CD4-positive, alpha-beta T cell (primary cell): ENCODE measurements around the gene ANKRD44. TPM values are rescaled to one million over a fixed set of nuclear protein-coding genes. Genes with fewer than 3 reads are reported as not detected.

Source experiments
- ATAC-seq: fragments of 200-7000 bp; cut with Tn5 transposase; one replicate; pipeline ENCODE4 v1.10.0; 2022; ENCODE audit warnings: mild to moderate bottlenecking; ENCODE audit not compliant: poor library complexity
- CTCF ChIA-PET: fragments of 350-600 bp; sonication (Branson Sonifier 250); formaldehyde crosslinking; loops from one replicate; lab custom pipeline; 2021; ENCODE audit warnings: antibody characterized with exemption, inconsistent platforms; lab: Charles Lee
- POLR2A ChIA-PET: fragments of 350-600 bp; sonication (Branson Sonifier 250); formaldehyde crosslinking; loops from one replicate; lab custom pipeline; 2021; ENCODE audit warnings: antibody characterized with exemption, inconsistent platforms; lab: Charles Lee
- DNase-seq, 14 experiments: peaks; one replicate each; pipeline ENCODE4 v3.0.0-alpha.2; 2013 to 2020; ENCODE audit warnings: mixed read lengths in 2 of 14
- H3K27ac ChIP-seq, 2 donors: one replicate each; pipeline versions ENCODE4 v1.5.1 to v1.7.0; 2013; ENCODE audit warnings: low read length in 2 of 2, low read depth in 1 of 2, mild to moderate bottlenecking in 1 of 2
- H3K27me3 ChIP-seq, 2 experiments: 1 replicate in 1 of 2; 2 replicates in 1 of 2; pipeline versions ENCODE4 v1.6.1 to v1.7.0; 2013; ENCODE audit warnings: low read length in 2 of 2, control low read depth in 1 of 2, mild to moderate bottlenecking in 1 of 2, moderate library complexity in 1 of 2; ENCODE audit not compliant: insufficient read depth in 2 of 2, control insufficient read depth in 1 of 2
- H3K36me3 ChIP-seq: one replicate; pipeline ENCODE4 v1.6.1; 2013; ENCODE audit warnings: low read length, control low read depth; ENCODE audit not compliant: insufficient read depth
- H3K4me1 ChIP-seq: one replicate; pipeline ENCODE4 v1.6.1; 2013; ENCODE audit warnings: low read length, control low read depth; ENCODE audit not compliant: insufficient read depth
- H3K4me3 ChIP-seq: one replicate; pipeline ENCODE4 v1.5.1; 2013; ENCODE audit warnings: mild to moderate bottlenecking, low read length, moderate library complexity
- H3K9me3 ChIP-seq, 2 experiments: 1 replicate in 1 of 2; 2 replicates in 1 of 2; pipeline versions ENCODE4 v1.6.1 to v1.7.0; 2013; ENCODE audit warnings: low read length in 2 of 2, mild to moderate bottlenecking in 2 of 2, control low read depth in 1 of 2, moderate library complexity in 1 of 2; ENCODE audit not compliant: control insufficient read depth in 1 of 2, insufficient read depth in 1 of 2
- H3K27ac Mint-ChIP-seq: one replicate; pipeline ENCODE4 v1.8.0; 2020; ENCODE audit warnings: mixed read lengths
- H3K27me3 Mint-ChIP-seq: one replicate; pipeline ENCODE4 v1.8.0; 2021; ENCODE audit warnings: mixed read lengths
- H3K36me3 Mint-ChIP-seq: one replicate; pipeline ENCODE4 v1.8.0; 2021; ENCODE audit warnings: low read depth, mixed read lengths
- H3K4me1 Mint-ChIP-seq: one replicate; pipeline ENCODE4 v1.8.0; 2021; ENCODE audit warnings: low read depth, mixed read lengths
- H3K4me3 Mint-ChIP-seq: one replicate; pipeline ENCODE4 v1.8.0; 2020; ENCODE audit warnings: mild to moderate bottlenecking, mixed read lengths
- H3K9me3 Mint-ChIP-seq: one replicate; pipeline ENCODE4 v1.8.0; 2020; ENCODE audit warnings: mixed read lengths
- CTCF ChIP-seq: fragments of 200-600 bp; IDR thresholded peaks from one replicate; pipeline ENCODE4 v1.8.0; 2022; ENCODE audit warnings: antibody characterized with exemption, mild to moderate bottlenecking
- intact Hi-C, 2 experiments: fragments of 100-400 bp; cut with DNase I in 1 of 2; cut with micrococcal nuclease in 1 of 2; formaldehyde crosslinking; loops; one replicate each; pipeline versions ENCODE4 v1.15.1 to v1.9.0; 2023 to 2025; cut with DNase I, micrococcal nuclease
- total RNA-seq, 174 experiments: library from RNA in 2 of 174; stranded (reverse) in 2 of 174; gene quantifications; one replicate each; pipeline ENCODE4 v1.2.3 and lab custom pipeline; 2021 to 2026

ANKRD44 gene
- total RNA-seq, 2 experiments from 2014 or later: 170 to 186 TPM

- H3K36me3 Mint-ChIP-seq: peaks cover 48% of the 10 kb centered on the region
- Histone ChIP-seq H3K4me3 (no peak overlapping the region), H3K27ac (peak overlapping the region; percentile 30 to 48), H3K4me1 (peaks cover 86% of the 10 kb centered on the region), H3K27me3 (no peaks in the 10 kb centered on the region), H3K36me3 (peaks cover 4% of the 10 kb centered on the region), H3K9me3 (no peaks in the 10 kb centered on the region)
- no peak for TF ChIP-seq CTCF
- H3K4me1 Mint-ChIP-seq: peaks cover 91% of the 10 kb centered on the region
- H3K27ac Mint-ChIP-seq: peak overlapping the region; percentile 80
- H3K9me3 Mint-ChIP-seq: no peaks in the 10 kb centered on the region
- DNase-seq (no peak), ATAC-seq (no peak)
- H3K4me3 Mint-ChIP-seq: peak overlapping the region; percentile 57
- H3K27me3 Mint-ChIP-seq: no peaks in the 10 kb centered on the region
- intact Hi-C loops: loop anchor here in 1 of 2 experiments (2.0 kb wide), 1 partner anchor 15 kb away; no protein-coding TSS in a partner anchor
- ChIA-PET POLR2A (interaction anchor here (0.8 to 2.4 kb wide), 7 partner anchors 13 to 83 kb away, joined by 3 to 10 read pairs (median 7); no protein-coding TSS in a partner anchor), CTCF (interaction anchor here (2.0 kb wide), 1 partner anchor 90 kb away, joined by 8 read pairs; no protein-coding TSS in a partner anchor)
Measured at GRCh38 chr2:197281421-197281820, 29.2 kb downstream of the ANKRD44 start.

- CTCF ChIA-PET: interaction anchor here (1.1 to 2.0 kb wide), 5 partner anchors 11 to 136 kb away, joined by 3 to 8 read pairs (median 4); no protein-coding TSS in a partner anchor
- Mint-ChIP-seq H3K4me1 (peaks cover 86% of the 10 kb centered on the region), H3K9me3 (no peaks in the 10 kb centered on the region), H3K36me3 (peaks cover 54% of the 10 kb centered on the region), H3K27ac (peak overlapping the region; percentile 80), H3K27me3 (no peaks in the 10 kb centered on the region), H3K4me3 (peak overlapping the region; percentile 30)
- H3K27me3 ChIP-seq: no peaks in the 10 kb centered on the region
- ATAC-seq (peak; percentile 67), DNase-seq (no peak)
- peak overlapping the region; percentile 33 to 46 for H3K27ac ChIP-seq
- peaks cover 83% of the 10 kb centered on the region for H3K4me1 ChIP-seq
- no peak overlapping the region for H3K4me3 ChIP-seq
- no peak for TF ChIP-seq CTCF
- POLR2A ChIA-PET: interaction anchor here (0.7 to 2.4 kb wide), 14 partner anchors 9 to 81 kb away, joined by 3 to 11 read pairs (median 6); partner anchors contain the start of gene ANKRD44
- intact Hi-C loops: loop anchor here in 1 of 2 experiments (2.0 kb wide), 1 partner anchor 13 kb away; no protein-coding TSS in a partner anchor
- H3K36me3 ChIP-seq: peaks cover 4% of the 10 kb centered on the region
- no peaks in the 10 kb centered on the region for H3K9me3 ChIP-seq
Measured at GRCh38 chr2:197280015-197280702, 30.4 kb downstream of the ANKRD44 start.

- H3K27me3 ChIP-seq: no peaks in the 10 kb centered on the region
- peak overlapping the region; percentile 33 to 46 for H3K27ac ChIP-seq
- DNase-seq (no peak), ATAC-seq (no peak)
- no peaks in the 10 kb centered on the region for H3K27me3 Mint-ChIP-seq
- no peaks in the 10 kb centered on the region for H3K9me3 ChIP-seq
- H3K9me3 Mint-ChIP-seq: no peaks in the 10 kb centered on the region
- peaks cover 58% of the 10 kb centered on the region for H3K36me3 Mint-ChIP-seq
- H3K4me1 Mint-ChIP-seq: peaks cover 86% of the 10 kb centered on the region
- no peak overlapping the region for H3K4me3 ChIP-seq
- intact Hi-C loops: no loop called here
- no peak for TF ChIP-seq CTCF
- peak overlapping the region; percentile 30 for H3K4me3 Mint-ChIP-seq
- POLR2A ChIA-PET: interaction anchor here (0.7 to 2.4 kb wide), 9 partner anchors 8 to 80 kb away, joined by 3 to 11 read pairs (median 6); partner anchors contain the start of gene ANKRD44
- CTCF ChIA-PET: interaction anchor here (1.1 to 1.5 kb wide), 2 partner anchors 18 to 135 kb away, joined by 4 read pairs; no protein-coding TSS in a partner anchor
- peak overlapping the region; percentile 80 for H3K27ac Mint-ChIP-seq
- H3K36me3 ChIP-seq: peaks cover 7% of the 10 kb centered on the region
- H3K4me1 ChIP-seq: peaks cover 83% of the 10 kb centered on the region
Measured at GRCh38 chr2:197278799-197279763, 31.5 kb downstream of the ANKRD44 start.
